ENCODE results near the gene RAG1.

DNA sequence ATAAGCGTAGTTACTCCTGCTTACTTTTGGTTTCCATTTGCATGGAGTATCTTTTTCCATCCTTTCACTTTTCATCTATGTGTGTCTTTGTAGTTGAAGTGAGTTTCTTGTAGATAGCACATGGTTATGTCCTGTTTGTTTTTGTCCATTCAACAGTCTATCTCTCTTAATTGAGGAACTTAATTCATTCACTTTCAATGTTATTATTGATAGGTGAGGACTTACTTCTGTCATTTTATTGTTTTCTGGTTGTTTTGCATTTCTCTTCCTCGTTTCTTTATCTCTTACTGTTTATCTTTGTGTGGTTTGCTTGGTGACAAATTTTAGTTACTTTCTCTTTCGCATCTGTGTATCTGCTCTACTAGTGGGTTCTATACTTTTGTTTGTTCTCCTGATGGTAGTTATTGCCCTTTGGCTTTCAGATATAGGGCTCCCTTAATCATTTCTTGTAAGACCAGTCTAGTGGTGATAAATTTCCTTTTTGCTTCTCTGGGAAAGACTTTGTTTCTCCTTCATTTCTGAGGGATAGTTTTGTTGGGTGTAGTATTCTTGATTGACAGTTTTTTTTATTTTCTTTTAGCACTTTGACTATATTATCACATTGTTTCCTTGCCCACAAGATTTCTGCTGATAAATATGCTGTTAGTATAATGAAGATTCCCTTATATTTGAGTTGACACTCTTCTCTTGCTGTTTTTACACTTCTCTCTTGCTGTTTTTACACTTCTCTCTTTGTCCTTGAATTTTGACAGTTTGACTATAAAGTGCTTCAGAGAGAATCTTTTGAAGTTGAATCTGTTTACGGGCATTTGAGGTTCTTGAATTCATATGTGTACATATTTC, 9.0 kb upstream of the RAG1 start:
- no peak for TF ChIP-seq GATA3 (IDR thresholded peaks at IDR 0.05; ENCODE audit: borderline replicate concordance)
- TF ChIP-seq, protein P1, sequence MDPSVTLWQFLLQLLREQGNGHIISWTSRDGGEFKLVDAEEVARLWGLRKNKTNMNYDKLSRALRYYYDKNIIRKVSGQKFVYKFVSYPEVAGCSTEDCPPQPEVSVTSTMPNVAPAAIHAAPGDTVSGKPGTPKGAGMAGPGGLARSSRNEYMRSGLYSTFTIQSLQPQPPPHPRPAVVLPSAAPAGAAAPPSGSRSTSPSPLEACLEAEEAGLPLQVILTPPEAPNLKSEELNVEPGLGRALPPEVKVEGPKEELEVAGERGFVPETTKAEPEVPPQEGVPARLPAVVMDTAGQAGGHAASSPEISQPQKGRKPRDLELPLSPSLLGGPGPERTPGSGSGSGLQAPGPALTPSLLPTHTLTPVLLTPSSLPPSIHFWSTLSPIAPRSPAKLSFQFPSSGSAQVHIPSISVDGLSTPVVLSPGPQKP (IDR thresholded peaks at IDR 0.05; ENCODE audit: low read depth, low read length), result no peak
- TF ChIP-seq, protein P2, sequence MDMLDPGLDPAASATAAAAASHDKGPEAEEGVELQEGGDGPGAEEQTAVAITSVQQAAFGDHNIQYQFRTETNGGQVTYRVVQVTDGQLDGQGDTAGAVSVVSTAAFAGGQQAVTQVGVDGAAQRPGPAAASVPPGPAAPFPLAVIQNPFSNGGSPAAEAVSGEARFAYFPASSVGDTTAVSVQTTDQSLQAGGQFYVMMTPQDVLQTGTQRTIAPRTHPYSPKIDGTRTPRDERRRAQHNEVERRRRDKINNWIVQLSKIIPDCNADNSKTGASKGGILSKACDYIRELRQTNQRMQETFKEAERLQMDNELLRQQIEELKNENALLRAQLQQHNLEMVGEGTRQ (IDR thresholded peaks at IDR 0.05), result no peak
- TF ChIP-seq POLR2A (IDR thresholded peaks at IDR 0.05; ENCODE audit: low read length), result no peak
- TF ChIP-seq RNF2 (IDR thresholded peaks at IDR 0.05; ENCODE audit: borderline replicate concordance, low read depth), result no peak
- TF ChIP-seq, protein P3, sequence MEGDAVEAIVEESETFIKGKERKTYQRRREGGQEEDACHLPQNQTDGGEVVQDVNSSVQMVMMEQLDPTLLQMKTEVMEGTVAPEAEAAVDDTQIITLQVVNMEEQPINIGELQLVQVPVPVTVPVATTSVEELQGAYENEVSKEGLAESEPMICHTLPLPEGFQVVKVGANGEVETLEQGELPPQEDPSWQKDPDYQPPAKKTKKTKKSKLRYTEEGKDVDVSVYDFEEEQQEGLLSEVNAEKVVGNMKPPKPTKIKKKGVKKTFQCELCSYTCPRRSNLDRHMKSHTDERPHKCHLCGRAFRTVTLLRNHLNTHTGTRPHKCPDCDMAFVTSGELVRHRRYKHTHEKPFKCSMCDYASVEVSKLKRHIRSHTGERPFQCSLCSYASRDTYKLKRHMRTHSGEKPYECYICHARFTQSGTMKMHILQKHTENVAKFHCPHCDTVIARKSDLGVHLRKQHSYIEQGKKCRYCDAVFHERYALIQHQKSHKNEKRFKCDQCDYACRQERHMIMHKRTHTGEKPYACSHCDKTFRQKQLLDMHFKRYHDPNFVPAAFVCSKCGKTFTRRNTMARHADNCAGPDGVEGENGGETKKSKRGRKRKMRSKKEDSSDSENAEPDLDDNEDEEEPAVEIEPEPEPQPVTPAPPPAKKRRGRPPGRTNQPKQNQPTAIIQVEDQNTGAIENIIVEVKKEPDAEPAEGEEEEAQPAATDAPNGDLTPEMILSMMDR (IDR thresholded peaks at IDR 0.05), result no peak
- no peak for TF ChIP-seq CEBPB (IDR thresholded peaks at IDR 0.05)
- TF ChIP-seq TP53 (CRISPR knock-in tag; IDR thresholded peaks at IDR 0.05), result no peak
- no peak for TF ChIP-seq RARB (CRISPR knock-in tag; IDR thresholded peaks at IDR 0.05)
